A549 treated with GW870086 at 1 μM for 4 hours (cell line): Measurements from ENCODE around the gene MICAL1. TPM values are rescaled to one million over a fixed set of nuclear protein-coding genes. Genes with fewer than 3 reads are reported as not detected.

ENCODE experiments used
- total RNA-seq: library from RNA; stranded (reverse); fragments of 200-300 nt; extraction: Qiagen RNA extraction; gene quantifications from 5 replicates; pipeline ENCODE4 v1.2.3, GENCODE V29; 2022; ENCODE audit warnings: low read depth

MICAL1 gene
- 12.7 to 18.1 TPM (median 16.8 TPM) in 5 replicates for total RNA-seq

GRCh38 chr6:109455437-109456110, at the start of gene MICAL1:
Gene MICAL1 (minus strand): TSS chr6:109455772. CDS start chr6:109454196, 1,576 bp downstream.

GRCh38 chr6:109482905-109483734, 27.5 kb upstream of the MICAL1 start, which contains the start of gene ZBTB24:
Gene ZBTB24 (minus strand): TSS chr6:109483219. CDS start chr6:109482026, 1,193 bp downstream.

GRCh38 chr6:109440331-109441068, 15.1 kb downstream of the MICAL1 start, which contains the start of the genes PPIL6 and SMPD2:
Gene PPIL6 (minus strand): TSS chr6:109440628. CDS start chr6:109440590, 38 bp downstream.
Gene SMPD2 (plus strand): TSS chr6:109440724. CDS start chr6:109441122, 398 bp downstream.

Other genes with a start within 250 kb of the MICAL1 start
- gene CD164, start 73.3 kb downstream of the MICAL1 start, total RNA-seq: 88.6 to 117 TPM (median 102 TPM) in 5 replicates
- 1.9 to 3.9 TPM (median 2.6 TPM) in 5 replicates for gene PPIL6, start 15.1 kb downstream of the MICAL1 start, total RNA-seq
- 13.6 to 16.7 TPM (median 16.2 TPM) in 5 replicates for gene SMPD2, start 15.0 kb downstream of the MICAL1 start, total RNA-seq
- 3.7 to 5.3 TPM (median 4.6 TPM) in 5 replicates for gene ZBTB24, start 27.4 kb upstream of the MICAL1 start, total RNA-seq
- gene AK9, start 235.4 kb upstream of the MICAL1 start, total RNA-seq: 0.63 to 1.3 TPM (median 1.1 TPM) in 5 replicates
- 3.6 to 4.5 TPM (median 4.3 TPM) in 5 replicates for gene FIG4, start 235.5 kb upstream of the MICAL1 start, total RNA-seq